HUES6 (cell line): Measurements from ENCODE around the gene SSR4.

Experiments
- H3K27ac ChIP-seq: 2 replicates; pipeline ENCODE4 v1.7.0; 2013; ENCODE audit warnings: low read depth, mild to moderate bottlenecking, low read length, inconsistent platforms
- H3K27me3 ChIP-seq: 2 replicates; pipeline ENCODE4 v1.6.1; 2013; ENCODE audit warnings: low read length; ENCODE audit not compliant: control insufficient read depth, insufficient read depth
- H3K36me3 ChIP-seq: 2 replicates; pipeline ENCODE4 v1.6.1; 2013; ENCODE audit warnings: low read length; ENCODE audit not compliant: control insufficient read depth, insufficient read depth
- H3K4me1 ChIP-seq: 2 replicates; pipeline ENCODE4 v1.6.1; 2013; ENCODE audit warnings: low read length; ENCODE audit not compliant: control insufficient read depth, insufficient read depth
- H3K4me3 ChIP-seq: 2 replicates; pipeline ENCODE4 v1.5.1; 2013; ENCODE audit warnings: low read depth, low read length
- H3K9ac ChIP-seq: one replicate; pipeline ENCODE4 v1.6.1; 2013; ENCODE audit warnings: mild to moderate bottlenecking, low read length
- H3K9me3 ChIP-seq: 2 replicates; pipeline ENCODE4 v1.6.1; 2013; ENCODE audit warnings: low read depth, low read length; ENCODE audit not compliant: control insufficient read depth, insufficient read depth

Gene SSR4

DNA sequence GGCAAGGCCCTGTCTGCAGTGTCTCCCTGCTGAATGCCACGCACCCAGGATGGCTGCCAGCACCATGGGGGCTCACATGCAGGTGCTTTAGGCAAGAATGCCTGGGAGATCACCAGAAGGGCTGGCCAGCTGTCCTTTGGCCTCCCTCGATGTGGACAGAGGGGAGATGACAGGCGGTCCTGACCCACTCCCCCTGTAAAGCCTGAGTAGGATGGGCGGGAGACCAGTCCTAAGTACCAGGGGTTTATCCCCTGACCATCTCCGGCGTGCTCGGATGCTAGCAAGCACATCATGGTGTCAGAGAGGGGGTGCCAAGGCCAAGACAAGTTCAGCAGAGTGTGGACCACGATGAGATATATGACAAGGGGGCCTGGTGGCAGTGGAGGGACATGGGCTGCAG, 30.6 kb downstream of the SSR4 start:
- H3K9ac ChIP-seq, result peak overlapping the region; percentile 23
- H3K4me1 ChIP-seq, result peaks cover 60% of the 10 kb centered on the region
- no peak overlapping the region for H3K4me3 ChIP-seq
- peaks cover 23% of the 10 kb centered on the region; the same call in 1 of the 2 replicates for H3K27me3 ChIP-seq
- peaks cover 4% of the 10 kb centered on the region; the same call in 1 of the 2 replicates for H3K36me3 ChIP-seq
- no peak overlapping the region for H3K27ac ChIP-seq
- H3K9me3 ChIP-seq, result peaks cover 11% of the 10 kb centered on the region; the same call in 1 of the 2 replicates

DNA sequence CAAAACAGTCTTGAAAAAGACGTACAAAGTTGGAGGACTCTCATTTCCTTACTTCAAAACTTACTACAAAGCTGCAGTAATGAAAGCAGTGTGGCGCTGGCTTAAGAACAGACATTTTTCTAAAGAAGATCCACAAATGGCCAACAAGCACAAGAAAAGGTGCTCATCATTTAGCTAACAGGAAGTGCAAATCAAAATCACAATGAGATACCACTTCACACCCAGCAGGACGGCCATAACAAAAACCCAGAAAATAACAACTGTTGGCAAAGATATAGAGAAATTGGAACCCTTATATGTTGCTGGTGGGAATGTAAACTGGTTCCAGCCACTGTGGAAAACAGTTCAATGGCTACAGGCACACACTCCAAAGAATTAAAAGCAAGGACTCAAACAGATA, 32.5 kb downstream of the SSR4 start:
- peaks cover 35% of the 10 kb centered on the region; the same call in 1 of the 2 replicates for H3K27me3 ChIP-seq
- H3K27ac ChIP-seq, result peak overlapping the region; percentile 93
- peaks cover 4% of the 10 kb centered on the region; the same call in 1 of the 2 replicates for H3K36me3 ChIP-seq
- H3K4me1 ChIP-seq, result peaks cover 52% of the 10 kb centered on the region
- peaks cover 11% of the 10 kb centered on the region; the same call in 1 of the 2 replicates for H3K9me3 ChIP-seq
- peak overlapping the region; percentile 86 for H3K4me3 ChIP-seq
- H3K9ac ChIP-seq, result peak overlapping the region; percentile 87

DNA sequence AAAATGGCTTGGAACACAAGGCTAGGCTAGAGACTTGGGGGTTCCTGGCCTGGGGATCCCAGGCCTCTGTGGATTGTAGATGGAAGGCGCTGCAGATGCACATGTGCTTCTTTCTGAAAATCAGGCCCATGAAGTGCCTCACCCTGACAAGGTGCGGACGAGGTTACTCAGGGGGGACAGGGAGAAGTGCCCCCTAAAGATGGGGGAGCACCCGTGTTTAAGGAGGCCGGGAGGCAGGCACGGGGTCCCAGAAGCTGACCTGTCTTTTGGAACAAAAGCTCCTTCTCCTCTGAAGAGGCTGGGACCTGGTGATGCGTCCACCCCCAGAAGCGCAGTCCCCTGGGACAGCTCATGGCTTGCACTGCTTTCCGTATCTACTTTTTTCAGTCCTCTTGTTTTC, 33.4 kb downstream of the SSR4 start:
- peak overlapping the region; percentile 87 for H3K9ac ChIP-seq

DNA sequence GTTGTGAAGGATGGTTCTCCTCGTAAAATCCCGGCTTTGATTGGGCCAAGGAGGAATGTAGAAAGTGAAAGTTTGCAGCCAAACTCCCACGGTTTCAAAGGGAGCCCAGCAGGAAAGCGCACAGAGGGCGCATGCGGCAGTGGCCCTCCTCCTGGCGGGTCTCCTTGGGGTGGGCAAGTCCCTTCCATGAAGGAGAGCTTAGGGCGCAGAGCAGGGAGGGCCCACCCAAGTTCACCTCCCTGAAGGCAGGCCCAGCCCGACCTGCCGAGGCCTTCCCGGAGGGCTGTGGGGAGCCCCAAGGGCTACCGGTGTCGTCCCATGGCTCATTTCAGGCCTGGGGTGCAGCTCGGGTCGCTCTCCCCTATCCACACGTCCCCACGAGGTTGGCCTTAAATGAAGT, 33.8 kb downstream of the SSR4 start:
- Histone ChIP-seq H3K4me3 (peak overlapping the region; percentile 86), H3K36me3 (peaks cover 4% of the 10 kb centered on the region; the same call in 1 of the 2 replicates), H3K9me3 (peaks cover 14% of the 10 kb centered on the region; the same call in 1 of the 2 replicates), H3K27ac (peak overlapping the region; percentile 83; the same call in 1 of the 2 replicates), H3K9ac (peak overlapping the region; percentile 87), H3K27me3 (peaks cover 43% of the 10 kb centered on the region; the same call in 1 of the 2 replicates), H3K4me1 (peaks cover 49% of the 10 kb centered on the region)

More for the DNA sequence above, 33.4 kb downstream of the SSR4 start:
- peaks cover 43% of the 10 kb centered on the region; the same call in 1 of the 2 replicates for H3K27me3 ChIP-seq
- peak overlapping the region; percentile 86 for H3K4me3 ChIP-seq
- peak overlapping the region; percentile 83; the same call in 1 of the 2 replicates for H3K27ac ChIP-seq
- H3K4me1 ChIP-seq, result peaks cover 49% of the 10 kb centered on the region
- H3K36me3 ChIP-seq, result peaks cover 4% of the 10 kb centered on the region; the same call in 1 of the 2 replicates
- peaks cover 13% of the 10 kb centered on the region; the same call in 1 of the 2 replicates for H3K9me3 ChIP-seq

DNA sequence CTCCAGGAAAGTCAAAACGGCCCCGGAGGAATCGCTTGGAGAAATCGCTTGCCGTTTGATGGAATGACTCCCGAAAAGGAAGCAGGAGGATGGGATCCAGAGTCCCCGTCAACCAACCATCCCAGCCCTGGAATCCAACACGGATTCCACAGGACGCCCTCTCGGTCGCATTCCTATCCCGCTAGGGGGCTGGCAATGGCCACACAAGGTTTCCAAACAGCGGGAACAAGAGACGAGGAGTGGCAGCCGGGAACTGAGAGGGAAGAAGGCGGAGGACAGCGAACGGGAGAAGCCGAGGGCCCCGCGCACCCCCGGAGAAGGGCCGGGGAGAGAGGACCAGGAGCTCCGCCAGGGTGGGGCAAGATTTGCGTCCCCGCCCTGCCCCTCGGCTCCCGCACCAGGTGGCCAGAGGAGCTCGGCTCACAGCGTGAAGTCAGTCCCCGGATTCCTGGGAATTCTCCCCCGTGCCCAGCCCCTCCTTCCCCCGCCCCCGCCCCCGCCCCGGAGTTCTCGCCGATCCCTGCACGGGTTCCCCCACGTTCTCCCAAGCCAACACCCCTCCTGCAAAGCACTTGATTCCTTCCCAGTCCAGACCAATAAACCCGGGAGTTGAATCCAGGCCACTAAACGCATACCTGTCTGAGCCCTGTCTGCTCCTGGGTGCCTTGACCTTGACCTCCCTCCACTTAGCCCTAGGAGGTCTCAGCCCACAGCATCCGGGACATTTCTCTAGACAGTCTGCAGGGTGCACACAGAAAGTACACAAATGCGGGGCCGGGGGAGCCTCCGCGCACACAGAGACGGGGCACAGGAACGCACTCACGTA, 34.5 kb downstream of the SSR4 start:
- Histone ChIP-seq H3K4me3 (peak overlapping the region; percentile 86), H3K9ac (peak overlapping the region; percentile 91), H3K27me3 (peaks cover 43% of the 10 kb centered on the region; the same call in 1 of the 2 replicates)

DNA sequence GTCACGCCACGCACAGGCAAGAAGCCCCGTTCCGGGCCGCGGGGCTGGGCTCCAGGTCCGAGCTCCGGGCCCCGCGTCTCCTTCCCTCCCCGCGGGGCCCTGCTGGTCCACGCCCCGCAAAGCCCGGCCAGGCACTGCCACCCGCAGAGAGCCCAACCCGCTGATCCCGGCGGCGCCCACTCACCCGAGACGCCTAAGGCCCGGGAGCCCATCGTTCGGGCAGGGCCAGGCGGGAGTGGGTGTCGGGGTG, 35.0 kb downstream of the SSR4 start:
- H3K9me3 ChIP-seq, result peaks cover 11% of the 10 kb centered on the region; the same call in 1 of the 2 replicates
- H3K4me1 ChIP-seq, result peaks cover 41% of the 10 kb centered on the region
- H3K36me3 ChIP-seq, result peaks cover 4% of the 10 kb centered on the region; the same call in 1 of the 2 replicates
- peaks cover 43% of the 10 kb centered on the region; the same call in 1 of the 2 replicates for H3K27me3 ChIP-seq
- H3K4me3 ChIP-seq, result peak overlapping the region; percentile 86
- peak overlapping the region; percentile 91 for H3K9ac ChIP-seq
- H3K27ac ChIP-seq, result peak overlapping the region; percentile 67; the same call in 1 of the 2 replicates

More for the DNA sequence above, 34.5 kb downstream of the SSR4 start:
- peaks cover 4% of the 10 kb centered on the region; the same call in 1 of the 2 replicates for H3K36me3 ChIP-seq
- peak overlapping the region; percentile 83; the same call in 1 of the 2 replicates for H3K27ac ChIP-seq
- H3K9me3 ChIP-seq, result peaks cover 12% of the 10 kb centered on the region; the same call in 1 of the 2 replicates
- peaks cover 47% of the 10 kb centered on the region for H3K4me1 ChIP-seq

DNA sequence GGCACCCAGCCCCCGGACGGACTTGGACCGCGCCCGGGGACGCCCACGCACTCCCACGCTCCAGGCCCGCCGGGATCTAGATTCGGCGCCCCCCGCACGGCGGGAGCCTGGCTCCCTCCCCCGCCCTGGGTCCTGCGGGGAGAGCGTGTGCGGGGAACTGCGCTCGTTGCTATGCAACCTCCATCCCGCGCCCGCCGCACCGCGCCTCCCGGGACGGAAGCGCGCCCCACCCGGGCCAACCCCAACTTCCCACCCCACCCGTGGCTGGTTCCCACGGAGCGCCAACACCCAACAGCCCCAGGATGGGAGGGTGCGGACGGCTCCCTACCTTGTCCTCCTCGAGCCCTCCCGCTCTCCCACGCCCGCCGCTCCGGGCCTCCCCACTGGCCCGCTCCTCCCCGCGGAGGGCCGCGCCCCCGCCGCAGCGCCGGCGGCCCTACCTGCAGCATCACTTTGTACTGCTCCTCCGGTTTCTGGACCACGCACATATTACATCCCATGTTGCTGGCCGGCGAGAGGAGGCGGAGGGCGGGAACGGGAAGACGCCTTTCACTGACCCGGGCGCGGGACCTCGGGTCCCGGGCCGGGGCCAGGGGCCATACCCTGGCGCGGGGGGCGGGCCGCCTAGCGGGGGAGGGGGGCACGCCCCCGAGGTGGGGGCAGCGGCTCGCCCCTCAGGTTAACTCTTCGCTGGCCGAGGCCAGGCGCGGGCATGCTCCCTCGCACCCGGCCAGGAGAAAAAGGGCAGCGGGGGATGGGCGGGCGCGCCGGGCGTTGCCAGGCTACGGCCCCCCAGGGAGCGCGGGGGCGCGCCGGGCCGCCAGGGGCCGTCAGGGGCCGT, 35.6 kb downstream of the SSR4 start, which contains the start of gene PDZD4:
TSS of gene PDZD4 (minus strand) at position 746 of the 841 bp plus-strand sequence. CDS start at position 500, 246 bp downstream.
- H3K9me3 ChIP-seq, result peaks cover 11% of the 10 kb centered on the region; the same call in 1 of the 2 replicates
- peaks cover 4% of the 10 kb centered on the region; the same call in 1 of the 2 replicates for H3K36me3 ChIP-seq
- peak within 1 kb of the TSS; percentile 67; the same call in 1 of the 2 replicates for H3K27ac ChIP-seq
- H3K4me1 ChIP-seq, result peaks cover 38% of the 10 kb centered on the region
- H3K27me3 ChIP-seq, result peaks cover 43% of the 10 kb centered on the region; the same call in 1 of the 2 replicates
- H3K9ac ChIP-seq, result peak within 1 kb of the TSS; percentile 91
- H3K4me3 ChIP-seq, result peak within 1 kb of the TSS; percentile 86

DNA sequence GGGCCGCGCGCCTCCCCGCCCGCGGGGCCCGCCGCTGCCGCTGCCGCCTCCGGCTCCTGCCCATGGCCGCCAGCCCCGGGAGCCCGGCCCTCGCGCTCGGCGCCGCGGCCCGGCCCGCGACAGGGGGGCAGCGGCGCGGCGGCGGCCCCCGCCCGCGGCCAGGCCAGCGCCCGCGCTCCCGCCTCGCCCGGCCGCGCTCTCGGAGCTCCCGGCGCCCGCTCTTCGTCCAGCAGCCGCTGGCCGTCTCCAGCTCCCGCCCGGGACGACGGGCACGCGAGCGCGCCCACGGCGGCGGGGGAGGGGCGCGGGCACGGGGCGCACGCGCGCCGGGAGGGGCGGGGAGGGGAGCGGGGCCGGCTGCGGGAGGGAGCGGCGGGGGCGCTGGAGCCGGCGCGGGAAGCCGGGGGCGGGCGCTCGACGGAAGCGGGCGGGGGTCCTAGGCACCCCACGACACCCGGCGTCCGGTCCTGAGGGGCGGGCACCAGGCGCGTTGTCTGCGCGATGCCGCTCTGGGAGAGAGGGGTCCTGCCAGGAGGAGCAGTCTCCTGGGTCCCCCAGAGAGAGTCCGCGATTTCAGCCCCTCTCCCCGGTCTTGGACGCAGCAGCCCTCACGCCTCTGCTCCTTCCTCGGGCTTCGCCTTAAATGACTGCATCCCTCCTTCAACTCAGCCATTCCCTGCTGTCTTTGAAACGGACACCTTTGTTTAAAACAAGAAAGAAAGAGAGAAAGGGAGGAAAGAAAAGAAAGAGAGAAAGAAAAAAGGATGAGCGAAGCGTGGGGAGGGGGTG, 36.4 kb downstream of the SSR4 start:
- peaks cover 43% of the 10 kb centered on the region; the same call in 1 of the 2 replicates for H3K27me3 ChIP-seq

DNA sequence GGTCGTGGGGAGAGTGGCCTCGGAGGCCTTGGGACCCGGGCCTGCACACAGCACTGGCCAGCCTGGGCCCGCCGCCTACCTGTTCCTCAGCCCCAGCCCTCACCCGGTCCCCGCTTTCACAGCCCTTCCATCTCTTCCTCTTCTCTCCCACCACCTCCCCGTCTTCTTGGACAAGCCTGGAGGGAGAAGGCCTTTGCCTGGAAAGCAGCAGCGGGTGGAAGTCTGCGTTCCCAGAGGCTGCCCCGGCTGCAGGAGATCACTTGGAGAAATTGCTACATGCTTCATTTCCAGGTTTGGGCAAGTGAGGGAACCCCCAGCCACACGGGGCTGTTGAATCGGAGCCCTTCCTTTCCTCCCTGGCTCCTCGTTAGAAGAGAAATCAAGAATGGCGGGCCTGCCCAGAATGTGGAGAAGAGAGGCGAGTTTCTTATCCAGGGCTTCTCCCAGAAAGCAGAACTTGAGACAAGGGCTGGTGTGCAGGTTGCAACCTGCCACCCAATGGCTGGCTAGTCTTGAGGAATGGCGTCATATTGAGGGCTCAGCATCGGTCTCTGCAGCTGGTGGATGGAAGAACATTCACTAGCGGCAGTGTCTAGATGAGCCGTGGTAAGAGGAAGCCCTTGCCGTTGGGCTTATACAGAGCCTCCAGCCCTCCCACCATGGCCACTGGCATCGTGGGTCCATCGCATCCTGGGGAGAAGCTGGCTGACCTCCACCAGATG, 37.1 kb downstream of the SSR4 start:
- H3K27ac ChIP-seq, result no peak overlapping the region
- H3K9ac ChIP-seq, result no peak overlapping the region
- peaks cover 43% of the 10 kb centered on the region; the same call in 1 of the 2 replicates for H3K27me3 ChIP-seq
- H3K36me3 ChIP-seq, result peaks cover 4% of the 10 kb centered on the region; the same call in 1 of the 2 replicates
- peaks cover 5% of the 10 kb centered on the region; the same call in 1 of the 2 replicates for H3K9me3 ChIP-seq
- peaks cover 26% of the 10 kb centered on the region for H3K4me1 ChIP-seq
- peak overlapping the region; percentile 53 for H3K4me3 ChIP-seq

More for the DNA sequence above, 36.4 kb downstream of the SSR4 start:
- Histone ChIP-seq H3K27ac (no peak overlapping the region), H3K4me1 (peaks cover 30% of the 10 kb centered on the region), H3K4me3 (peak overlapping the region; percentile 53), H3K9me3 (peaks cover 5% of the 10 kb centered on the region; the same call in 1 of the 2 replicates), H3K9ac (peak overlapping the region; percentile 45), H3K36me3 (peaks cover 4% of the 10 kb centered on the region; the same call in 1 of the 2 replicates)
